NOMO-1 treated with dmso at 0.1 percent for 144 hours (cell line): Measurements from ENCODE around the gene LMAN1L.
A peak's percentile ranks its signal among the peaks of the same experiment; 100 is the strongest.
"Not testable (repeated sequence)": the region's sequence is repeated elsewhere in the genome, so short reads cannot be mapped to it uniquely, and the experiment has no call there.

ENCODE experiments used
- DNase-seq: peaks from one replicate; lab custom pipeline; 2025; ENCODE audit not compliant: unreplicated experiment; lab: John Stamatoyannopoulos, UW

The LMAN1L gene

DNA sequence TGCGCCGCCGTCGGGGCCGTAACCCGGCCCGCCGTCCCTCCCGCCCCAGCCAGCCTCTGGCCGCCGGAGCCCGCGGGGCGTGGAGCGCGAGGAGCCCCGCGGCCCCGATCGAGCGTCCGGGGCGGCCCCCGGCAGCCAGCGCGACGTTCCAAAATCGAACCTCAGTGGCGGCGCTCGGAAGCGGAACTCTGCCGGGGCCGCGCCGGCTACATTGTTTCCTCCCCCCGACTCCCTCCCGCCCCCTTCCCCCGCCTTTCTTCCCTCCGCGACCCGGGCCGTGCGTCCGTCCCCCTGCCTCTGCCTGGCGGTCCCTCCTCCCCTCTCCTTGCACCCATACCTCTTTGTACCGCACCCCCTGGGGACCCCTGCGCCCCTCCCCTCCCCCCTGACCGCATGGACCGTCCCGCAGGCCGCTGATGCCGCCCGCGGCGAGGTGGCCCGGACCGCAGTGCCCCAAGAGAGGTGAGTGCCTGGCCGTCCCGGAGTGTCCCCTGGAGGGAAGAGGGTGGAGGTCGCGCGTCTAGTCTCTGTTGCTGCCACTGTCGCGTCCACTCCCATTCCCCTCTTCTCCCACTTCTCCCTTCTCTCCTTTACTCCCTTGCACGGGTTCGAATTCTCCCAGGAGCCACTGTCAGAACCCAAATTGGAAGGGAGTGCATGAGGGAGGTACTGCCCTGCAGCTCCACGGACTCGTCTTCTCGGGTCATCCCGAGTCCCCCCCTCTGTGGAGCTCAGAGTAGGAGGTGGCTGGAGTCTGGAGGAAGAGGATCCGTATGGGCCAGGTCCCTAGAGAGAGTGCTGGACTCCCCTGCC is 30.2 kb upstream of the LMAN1L start:
- DNase-seq = peak; percentile 37

DNA sequence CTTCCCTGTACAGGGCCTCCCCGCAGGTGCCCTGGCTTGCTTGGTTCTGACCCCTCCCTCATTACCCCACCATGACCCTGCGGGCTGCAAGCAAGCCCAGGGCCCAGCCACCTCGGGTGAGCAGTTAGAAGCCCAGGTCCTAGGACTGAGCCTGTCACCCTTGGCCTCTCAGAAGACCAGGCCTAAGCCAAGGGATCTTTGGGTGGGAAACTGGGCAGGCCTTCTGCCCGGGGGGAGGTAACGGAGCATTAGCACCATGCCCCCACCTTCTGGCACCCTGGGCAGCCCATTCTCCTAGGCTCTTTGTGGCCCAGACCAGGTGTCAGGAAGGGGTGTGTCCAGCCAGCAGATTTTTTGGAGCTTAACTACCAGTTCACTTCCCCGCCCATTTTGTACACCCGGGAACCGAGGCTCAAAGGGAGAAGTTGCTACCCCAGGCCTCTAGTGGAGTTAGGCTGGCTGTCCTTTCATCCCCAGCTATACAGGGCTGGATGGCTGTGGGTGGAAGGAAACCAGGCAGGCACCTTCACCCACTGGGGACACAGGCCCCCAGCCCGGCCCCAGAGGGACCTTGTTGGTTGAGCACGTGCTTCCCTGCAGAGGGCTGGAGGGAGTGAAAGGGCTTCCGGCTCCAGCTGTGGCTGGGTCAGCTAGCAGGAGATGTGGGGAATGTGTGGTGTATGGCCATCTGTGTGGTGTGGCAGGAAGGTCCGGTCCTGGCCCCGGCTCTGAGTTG is 29.4 kb upstream of the LMAN1L start:
- DNase-seq = peak; percentile 70

DNA sequence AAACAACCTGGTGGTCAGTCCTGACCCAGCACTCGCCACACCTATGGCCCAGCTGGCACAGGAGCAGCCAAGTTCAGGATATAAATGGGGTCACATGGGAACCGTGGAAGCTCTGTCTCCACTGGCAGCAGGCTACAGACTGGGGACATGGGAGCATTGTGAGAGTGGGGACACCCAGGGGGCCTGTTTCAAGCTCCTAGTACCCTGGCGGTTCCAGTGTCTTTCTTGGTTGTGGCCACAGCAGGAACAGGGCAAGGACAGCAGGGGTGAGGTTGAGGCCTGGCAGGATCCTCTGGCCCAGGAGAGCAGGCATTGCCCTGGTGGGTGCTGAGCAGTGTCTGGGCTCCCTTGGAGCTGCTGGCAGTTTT is 28.8 kb upstream of the LMAN1L start:
- DNase-seq = no peak

DNA sequence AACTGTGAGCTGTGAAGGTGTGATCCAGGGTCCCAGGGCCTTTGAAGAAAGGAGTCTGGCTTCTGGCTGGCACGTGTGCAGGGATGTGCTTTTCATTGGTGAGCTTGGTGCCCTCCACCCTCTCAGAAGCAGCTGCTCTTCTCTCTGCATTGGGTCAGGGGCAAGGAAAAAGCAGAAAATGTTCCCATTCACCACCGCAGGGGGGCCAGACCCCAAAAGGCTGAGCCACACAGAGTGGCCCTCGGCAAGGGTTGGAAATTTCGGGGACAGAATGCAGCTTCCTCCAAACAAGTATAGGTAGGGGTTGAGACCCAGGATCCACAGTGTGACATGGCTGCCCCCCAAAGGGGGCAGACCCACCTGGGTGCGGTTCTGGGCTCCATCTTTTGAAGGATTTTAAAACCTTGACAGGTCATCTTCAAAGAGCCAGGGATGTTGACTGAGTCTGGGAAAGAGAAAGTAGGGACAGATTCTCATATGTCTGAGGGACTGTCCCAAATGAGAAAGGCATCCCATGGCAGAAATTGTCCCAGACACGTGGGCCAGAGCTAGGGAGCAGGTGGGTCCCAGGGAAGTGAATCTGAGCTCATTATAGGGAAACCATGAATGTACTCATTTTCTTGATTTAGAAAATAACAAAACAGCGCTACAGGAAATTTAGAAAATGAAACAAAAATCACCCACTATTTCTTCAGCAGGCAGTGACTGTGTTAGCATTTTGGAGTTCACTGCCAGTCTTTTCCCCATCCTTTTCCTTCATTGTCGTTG is 28.0 kb upstream of the LMAN1L start:
- DNase-seq = no peak

DNA sequence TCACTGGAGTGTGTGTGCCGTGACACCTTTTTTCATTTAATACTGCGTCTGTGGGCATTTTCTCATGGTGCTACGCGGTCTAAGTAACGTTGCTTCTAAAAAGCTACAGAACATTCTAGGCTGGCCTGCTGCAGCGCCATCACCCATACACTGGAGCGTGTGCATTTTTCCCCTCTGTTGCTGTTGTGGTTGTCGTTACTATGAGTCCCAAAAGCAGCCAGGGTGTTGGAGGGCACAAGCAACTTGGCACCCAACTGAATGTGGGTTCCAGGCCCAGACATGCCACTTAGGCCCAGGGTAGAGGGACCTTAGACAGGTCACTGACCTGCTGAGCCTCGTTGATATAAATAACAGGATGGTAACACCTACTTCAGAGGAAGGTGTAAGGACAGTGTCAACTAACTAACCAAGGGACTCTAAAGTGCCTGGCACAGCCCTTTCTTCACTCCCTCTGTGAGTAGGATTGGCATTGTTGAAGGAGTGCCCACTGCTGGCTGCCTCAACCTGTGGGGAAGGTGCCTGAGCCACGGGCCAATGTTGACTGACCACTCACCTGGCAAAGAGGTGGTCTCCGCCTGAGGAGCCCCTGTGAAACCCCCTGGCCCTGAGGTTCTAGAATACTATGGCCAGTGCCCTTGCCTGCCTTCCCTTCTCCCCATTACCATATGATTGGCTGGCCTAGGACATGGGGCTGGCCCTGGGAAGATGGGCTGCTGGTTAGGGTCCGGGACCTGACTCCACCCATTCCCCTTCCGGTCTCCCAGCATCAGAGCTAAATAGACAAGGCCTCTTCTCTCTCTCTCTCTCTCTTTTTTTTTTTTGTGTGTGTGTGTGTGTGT is 27.2 kb upstream of the LMAN1L start:
- DNase-seq = no peak

DNA sequence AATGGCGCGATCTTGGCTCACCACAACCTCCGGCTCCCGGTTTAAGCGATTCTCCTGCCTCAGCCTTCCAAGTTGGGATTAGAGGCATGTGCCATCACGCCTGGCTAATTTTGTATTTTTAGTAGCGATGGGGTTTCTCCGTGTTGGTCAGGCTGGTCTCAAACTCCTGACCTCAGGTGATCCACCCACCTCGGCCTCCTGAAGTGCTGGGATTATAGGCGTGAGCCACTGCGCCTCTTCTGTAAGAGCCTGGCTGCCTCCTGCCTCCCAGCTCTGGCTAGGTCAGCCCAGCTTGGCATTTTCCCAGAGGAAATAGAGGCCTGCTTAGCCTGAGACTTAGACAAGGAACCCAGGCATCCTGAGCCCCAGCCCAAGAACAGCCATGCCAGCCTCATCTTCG is 26.6 kb upstream of the LMAN1L start:
- not testable (repeated sequence) for DNase-seq

DNA sequence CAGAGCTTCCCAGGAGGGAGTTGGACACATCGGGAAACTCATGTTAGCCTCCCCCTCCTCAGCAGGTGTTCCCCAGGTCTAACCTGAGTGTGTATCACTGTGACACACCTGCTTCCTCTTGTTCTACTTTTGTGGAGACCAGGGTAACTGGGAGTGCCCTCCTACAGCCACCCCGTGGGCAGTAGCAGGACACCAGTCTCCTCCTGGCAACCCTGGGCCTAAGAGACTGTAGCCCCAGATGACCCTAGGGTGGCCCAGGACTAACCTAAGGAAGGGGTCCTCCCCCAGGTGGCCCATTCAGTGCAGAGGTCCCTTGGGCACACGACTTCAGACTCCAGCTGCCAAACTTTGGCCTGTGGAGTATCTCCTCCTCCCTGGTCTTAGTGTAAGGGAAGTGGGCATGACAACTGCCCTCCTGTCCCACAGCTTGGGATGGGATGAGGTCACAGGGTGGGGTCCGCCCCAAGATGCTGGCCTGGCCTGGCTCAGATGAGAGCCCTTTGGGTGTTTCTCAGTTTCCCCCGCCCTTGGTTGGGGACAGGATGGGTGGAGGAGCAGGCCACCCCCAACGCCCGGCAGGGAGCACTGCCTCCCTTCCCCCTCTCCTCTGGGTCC is 26.0 kb upstream of the LMAN1L start:
- DNase-seq = no peak

DNA sequence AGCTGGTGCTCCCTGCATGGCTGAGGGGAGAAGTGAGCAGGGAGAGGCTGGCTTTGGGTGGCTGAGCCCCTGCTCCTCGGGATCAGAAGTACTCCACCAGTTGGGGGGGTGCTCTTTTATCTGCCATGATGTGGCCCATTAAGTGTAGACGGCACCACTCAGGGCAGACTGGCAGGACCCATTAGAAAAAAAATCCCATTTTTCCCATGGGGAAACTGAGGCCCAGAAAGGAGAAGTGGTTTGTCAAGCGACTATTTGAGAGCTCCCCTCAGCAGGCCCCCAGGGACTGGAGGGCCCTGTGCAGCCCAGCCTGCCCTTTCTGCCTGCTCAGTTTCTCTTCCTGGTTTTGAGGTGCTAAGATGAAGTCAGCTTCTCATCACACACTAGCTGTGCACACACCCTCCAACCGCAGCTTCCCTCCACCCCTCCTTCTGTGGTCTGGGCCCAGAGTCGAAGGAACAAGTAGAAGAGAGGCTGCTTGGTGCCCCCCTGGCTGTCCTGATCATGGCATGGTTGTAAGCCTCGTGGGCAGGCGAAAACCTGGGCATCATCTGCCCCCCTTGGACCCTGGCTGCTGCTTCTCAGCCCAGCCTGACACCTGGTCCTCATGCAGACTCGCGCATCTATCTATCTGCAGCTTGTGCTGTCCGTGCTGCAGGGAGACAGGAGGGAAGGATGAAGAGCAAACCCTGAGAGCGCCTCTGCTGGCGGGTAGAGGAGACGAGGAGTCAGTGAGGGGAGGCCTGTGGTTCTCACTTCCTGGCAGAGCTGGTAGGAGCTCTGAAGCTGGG is 25.2 kb upstream of the LMAN1L start:
- DNase-seq = peak; percentile 99

DNA sequence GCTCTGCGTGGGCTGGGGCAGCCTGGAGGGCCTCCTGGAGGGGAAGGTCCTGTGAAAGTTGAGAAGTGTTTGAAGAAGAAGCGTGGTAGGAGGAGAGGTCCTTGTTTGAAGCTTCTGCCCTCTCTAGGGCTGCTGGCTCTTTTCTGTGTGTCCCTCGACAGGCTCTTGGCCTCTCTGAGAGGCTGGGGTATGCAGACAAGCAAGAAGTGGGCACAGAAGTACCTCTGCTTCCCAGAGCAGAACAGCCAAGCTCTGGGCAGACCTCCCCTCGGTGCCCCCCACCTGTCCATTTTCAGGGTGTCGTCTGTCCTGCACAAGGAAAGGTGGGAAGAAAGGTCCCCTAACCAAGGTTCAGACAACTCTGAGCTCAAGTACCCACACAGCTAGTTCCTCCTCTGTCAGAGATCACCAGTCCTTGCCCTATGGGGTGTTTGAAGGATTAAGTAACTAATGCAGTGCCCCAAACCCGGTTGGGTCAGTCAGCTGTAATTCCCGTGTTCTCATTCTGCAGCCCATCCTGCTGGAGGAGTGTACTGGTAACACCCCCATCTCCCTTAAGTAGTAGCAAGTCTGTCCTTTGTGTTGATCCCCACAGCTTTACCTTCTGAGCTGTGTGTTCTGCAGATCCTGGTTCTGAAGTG is 24.5 kb upstream of the LMAN1L start:
- peak; percentile 24 for DNase-seq

DNA sequence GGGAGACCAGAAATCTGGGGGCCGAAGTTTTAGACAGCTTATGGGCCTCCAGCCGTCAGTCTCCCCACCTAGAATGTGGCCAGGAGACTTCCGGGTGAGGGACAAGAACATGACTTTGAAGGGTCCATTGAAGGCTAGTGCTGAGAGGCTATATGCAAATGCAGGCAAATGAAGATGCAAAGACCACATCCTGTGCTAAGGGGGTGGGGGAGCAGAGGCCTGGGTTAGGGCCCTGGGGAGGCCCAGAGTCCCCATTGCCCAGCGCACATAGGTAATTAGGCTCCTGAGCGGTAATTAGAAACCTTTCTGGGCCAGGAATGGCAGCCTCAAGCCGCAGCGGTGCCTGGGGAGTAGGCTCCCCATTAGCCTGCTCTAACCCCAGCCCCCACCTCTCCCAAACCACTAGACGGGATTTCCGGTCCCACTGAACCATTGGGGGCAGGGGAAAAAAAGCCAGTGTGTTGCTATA is 23.9 kb upstream of the LMAN1L start:
- DNase-seq = peak; percentile 39

DNA sequence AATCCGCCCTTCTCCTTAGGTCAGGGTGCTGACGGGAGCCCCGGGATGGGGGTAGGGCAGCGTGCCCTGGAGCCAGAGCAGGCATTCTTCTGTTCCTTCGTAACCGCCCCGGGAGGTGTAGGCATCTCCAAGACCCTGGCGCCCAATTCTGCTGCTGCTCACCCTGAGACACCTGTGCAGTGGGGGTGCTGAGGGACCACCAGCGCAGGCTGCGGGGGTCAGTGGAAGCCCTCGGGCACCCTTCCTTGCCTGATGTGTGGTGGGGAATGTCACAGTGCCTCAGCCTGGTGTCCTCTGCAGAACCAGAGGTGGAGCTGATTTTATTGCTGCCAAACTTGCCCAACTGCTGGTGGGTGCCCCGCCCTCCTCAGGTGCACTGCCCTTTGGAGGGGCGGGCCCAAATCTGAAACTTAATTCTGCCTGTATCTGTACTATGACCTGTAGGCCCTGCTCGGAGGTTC is 23.4 kb upstream of the LMAN1L start:
- DNase-seq = peak; percentile 47

DNA sequence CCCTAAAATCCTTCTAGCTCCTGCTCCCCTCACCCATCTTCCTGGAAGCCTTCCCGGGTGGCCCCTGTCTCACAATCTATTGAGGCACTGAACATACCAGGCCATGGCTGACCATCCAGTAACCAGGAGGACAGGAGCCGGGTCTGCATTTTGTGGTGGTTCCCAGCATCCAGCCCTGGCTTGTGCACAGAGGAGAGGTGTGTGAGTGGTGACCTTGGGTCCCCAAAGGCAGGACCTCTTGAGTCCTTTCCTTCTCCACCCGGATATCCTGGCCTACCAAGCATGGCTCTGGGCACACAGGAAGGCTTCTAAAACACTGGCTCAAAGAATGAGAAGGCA is 22.9 kb upstream of the LMAN1L start:
- no peak for DNase-seq

DNA sequence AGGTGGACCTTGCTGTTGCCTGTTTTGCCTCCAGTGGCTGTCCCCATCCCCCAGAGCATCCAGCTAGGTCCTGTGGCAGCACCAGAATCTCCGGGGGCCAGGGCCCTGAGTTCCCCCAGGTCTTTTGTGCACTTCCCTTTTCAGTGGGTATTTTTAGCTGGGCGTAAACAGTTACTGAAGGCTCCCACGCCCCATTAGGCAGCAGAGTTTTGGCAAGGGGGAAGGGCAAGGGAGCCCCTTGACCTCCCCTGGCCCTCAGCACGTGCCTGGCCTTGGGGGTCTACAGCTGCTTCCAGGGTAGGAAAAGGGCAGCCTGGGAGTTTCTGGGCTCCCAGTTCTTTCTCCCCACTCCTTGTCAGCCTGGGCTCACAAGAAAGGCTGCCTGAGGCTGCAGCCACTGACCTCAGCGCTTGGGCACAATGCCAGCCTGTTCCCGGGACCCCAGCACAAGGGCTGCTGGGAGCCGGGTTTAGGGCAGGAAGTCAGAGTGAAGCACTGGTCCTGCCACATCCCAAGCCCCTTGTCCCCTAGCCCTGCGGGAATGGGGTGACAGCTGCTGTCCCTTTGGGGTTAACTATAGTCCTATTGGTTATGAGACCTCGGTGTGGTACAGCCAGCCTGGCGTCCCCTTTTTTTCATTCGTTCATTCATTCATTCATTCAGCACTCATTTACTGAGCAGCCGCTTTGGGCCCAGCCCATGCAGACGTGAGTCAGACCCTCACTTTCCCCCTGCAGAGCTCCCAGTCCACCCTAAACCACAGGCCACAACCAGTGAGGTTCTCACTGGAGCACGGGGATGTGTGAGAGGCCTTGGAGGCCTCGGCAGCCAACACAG is 22.3 kb upstream of the LMAN1L start:
- DNase-seq = peak; percentile 79

DNA sequence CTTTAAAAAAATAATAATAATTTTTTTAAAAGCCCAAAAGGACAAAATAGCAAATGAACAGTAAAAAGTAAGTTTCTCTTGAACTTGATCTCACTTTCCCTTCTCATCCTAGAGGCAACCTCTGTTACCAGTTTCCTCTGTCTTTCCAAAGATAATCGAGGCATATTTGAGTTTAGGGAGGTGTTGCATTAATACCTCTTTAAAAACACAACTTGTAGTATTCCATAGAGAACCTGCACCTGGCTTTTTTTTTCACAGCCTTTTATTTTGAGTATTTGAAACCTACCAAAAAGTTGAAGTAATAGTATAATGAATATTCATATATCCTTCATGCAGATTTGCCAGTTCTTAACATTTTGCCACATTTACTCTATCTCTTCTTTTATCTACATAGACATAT is 21.6 kb upstream of the LMAN1L start:
- DNase-seq = no peak

DNA sequence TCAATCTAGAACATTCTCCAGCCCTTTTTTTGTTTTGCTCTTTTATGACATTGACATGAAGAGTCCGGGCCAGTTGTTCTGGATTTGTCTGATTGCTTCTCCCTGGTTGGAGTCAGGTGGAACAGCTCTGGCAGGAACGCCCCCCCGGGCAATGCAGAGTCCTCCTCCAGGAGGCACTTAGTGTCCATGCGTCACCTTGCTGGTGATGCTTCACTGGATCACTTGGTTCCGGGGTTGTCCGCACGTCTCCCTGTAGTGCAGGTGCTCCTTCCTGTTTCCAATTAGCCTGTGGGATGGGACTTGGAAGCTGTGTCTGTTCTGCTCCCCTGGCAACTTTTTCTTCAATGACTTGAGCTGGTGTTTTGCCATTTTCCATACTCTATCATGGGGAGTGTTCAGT is 21.0 kb upstream of the LMAN1L start:
- DNase-seq = no peak

DNA sequence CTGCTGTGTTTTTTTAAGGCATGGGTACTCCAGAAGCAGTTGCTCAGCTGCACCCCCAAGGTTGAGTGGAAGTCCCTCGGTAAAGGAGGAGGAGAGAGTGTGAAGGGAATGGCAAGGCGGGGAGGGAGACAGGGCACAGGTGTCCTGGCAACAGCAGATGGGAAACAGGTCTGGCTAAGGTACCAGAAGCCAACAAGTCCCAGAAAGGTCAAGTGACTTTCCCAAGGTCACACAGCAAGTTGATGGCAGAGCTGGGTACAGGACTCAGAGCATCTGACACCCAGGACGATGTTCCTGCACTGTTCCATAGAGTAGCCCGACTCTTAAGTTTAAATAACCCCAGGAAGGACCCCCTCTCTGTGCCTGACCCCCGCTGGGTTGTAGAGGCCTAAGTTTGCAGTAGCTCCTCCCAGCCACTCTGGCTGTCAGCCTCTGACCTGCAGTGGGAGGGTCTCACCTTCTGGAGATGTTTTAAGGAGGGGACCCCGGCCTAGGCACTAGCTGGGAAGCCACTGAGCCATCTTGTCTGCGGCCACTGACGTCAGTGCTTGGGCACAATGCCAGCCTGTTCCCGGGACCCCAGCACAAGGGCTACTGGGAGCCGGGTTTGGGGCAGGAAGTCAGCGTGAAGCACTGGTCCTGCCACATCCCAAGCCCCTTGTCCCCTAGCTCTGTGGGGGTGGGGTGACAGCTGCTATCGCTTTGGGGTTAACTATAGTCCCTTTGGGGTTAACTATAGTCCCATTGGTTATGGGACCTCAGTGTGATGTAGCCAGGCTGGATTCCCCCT is 20.2 kb upstream of the LMAN1L start:
- no peak for DNase-seq
